HepG2 (cell line): ENCODE data around the gene TUBA4B. TPM values are rescaled to one million over a fixed set of nuclear protein-coding genes. Genes with fewer than 3 reads are reported as not detected.
A peak's percentile ranks its signal among the peaks of the same experiment; 100 is the strongest.

Source experiments
- ATAC-seq: fragments of 200-7000 bp; cut with Tn5 transposase; 3 replicates; pipeline ENCODE4 v1.9.1; 2020; ENCODE audit warnings: mild to moderate bottlenecking, moderate library complexity
- BruUV-seq: library from RNA; stranded (reverse); fragments of 400-500 nt; replicated peaks from 2 replicates; lab custom pipeline; 2021; lab: Mats Ljungman, UMichigan
- CTCF ChIA-PET: fragments of 300-600 bp; formaldehyde crosslinking; extraction: SDS; loops from one replicate; lab custom pipeline; 2021; ENCODE audit warnings: low total read pairs, inconsistent platforms, low intra/inter-chr PET ratio; lab: Yijun Ruan, JAX
- POLR2A ChIA-PET: fragments of 350-600 bp; sonication (Branson Sonifier 250); formaldehyde crosslinking; loops from one replicate; lab custom pipeline; 2020; ENCODE audit warnings: antibody characterized with exemption, inconsistent platforms; lab: Yijun Ruan, JAX
- DNase-seq: peaks from one replicate; pipeline ENCODE4 v3.0.0-alpha.2; 2015; ENCODE audit warnings: low spot score
- FAIRE-seq: peaks from 3 replicates; lab custom pipeline; 2011; peaks lifted over from hg19 to GRCh38; lab: Jason Lieb, UNC
- H2AFZ ChIP-seq: one replicate; pipeline ENCODE4 v1.6.1; 2011; ENCODE audit warnings: low read length, inconsistent platforms
- H3K27ac ChIP-seq: fragments of 300-600 bp; 3 replicates; pipeline ENCODE4 v1.8.0; 2011; ENCODE audit warnings: mixed run types, mild to moderate bottlenecking, mixed read lengths, low read length, inconsistent platforms; ENCODE audit not compliant: insufficient read depth; ENCODE audit errors: extremely low read length
- H3K27me3 ChIP-seq, 2 experiments: fragments of 200-600 bp in 1 of 2; 2 replicates in 1 of 2; 3 replicates in 1 of 2; pipeline versions ENCODE4 v1.6.0 to v1.8.0; 2011; ENCODE audit warnings: low read length in 2 of 2, mild to moderate bottlenecking in 2 of 2, moderate library complexity in 2 of 2, inconsistent platforms in 1 of 2; ENCODE audit not compliant: insufficient read depth in 2 of 2, control insufficient read depth in 1 of 2
- H3K36me3 ChIP-seq, 2 experiments: fragments of 200-600 bp in 1 of 2; replicated peaks in 1 of 2; 2 replicates in 1 of 2; 3 replicates in 1 of 2; pipeline versions ENCODE4 v1.5.1 to v1.8.0; 2011; ENCODE audit warnings: low read length in 2 of 2, inconsistent platforms in 1 of 2; ENCODE audit not compliant: insufficient read depth in 2 of 2, control insufficient read depth in 1 of 2
- H3K4me1 ChIP-seq: 2 replicates; pipeline ENCODE4 v1.5.1; 2012; ENCODE audit warnings: low read length, inconsistent platforms; ENCODE audit not compliant: insufficient read depth
- H3K4me2 ChIP-seq: 2 replicates; pipeline ENCODE4 v1.6.0; 2011; ENCODE audit warnings: low read depth, low read length, inconsistent platforms
- H3K4me3 ChIP-seq, 3 experiments: fragments of 200-600 bp in 1 of 3; sonication (generic), shearing (Covaris generic) in 1 of 3; replicated peaks in 1 of 3; 2 replicates each; pipeline ENCODE4 v1.5.1; 2011 to 2016; ENCODE audit warnings: low read length in 3 of 3, inconsistent platforms in 2 of 3, low read depth in 2 of 3, mild to moderate bottlenecking in 2 of 3, control low read depth in 1 of 3, mixed read lengths in 1 of 3; ENCODE audit not compliant: insufficient read depth in 1 of 3
- H3K79me2 ChIP-seq: one replicate; pipeline ENCODE4 v1.6.1; 2011; ENCODE audit warnings: low read length, inconsistent platforms; ENCODE audit not compliant: insufficient read depth
- H3K9ac ChIP-seq: 2 replicates; pipeline ENCODE4 v1.6.0; 2011; ENCODE audit warnings: mild to moderate bottlenecking, low read depth, low read length, inconsistent platforms; ENCODE audit not compliant: insufficient read depth
- H3K9me3 ChIP-seq: 2 replicates; pipeline ENCODE4 v1.5.1; 2012; ENCODE audit warnings: mild to moderate bottlenecking, low read length
- H4K20me1 ChIP-seq: 2 replicates; pipeline ENCODE4 v1.6.0; 2011; ENCODE audit warnings: inconsistent platforms, mild to moderate bottlenecking, low read length, moderate library complexity; ENCODE audit not compliant: insufficient read depth
- ATF7-NPFF ChIP-seq: sonication (generic); formaldehyde crosslinking; IDR thresholded peaks from 2 replicates; pipeline ENCODE4 v1.8.1; 2023; ENCODE audit warnings: mild to moderate bottlenecking, low read depth, missing genetic modification reagents, moderate library complexity
- CEBPB ChIP-seq: IDR thresholded peaks from 2 replicates; pipeline ENCODE4 v1.6.1; 2011; ENCODE audit warnings: low read depth, low read length, improper control_type of control experiment, borderline replicate concordance
- ELF1 ChIP-seq: sonication (generic); formaldehyde crosslinking; IDR thresholded peaks from 2 replicates; pipeline ENCODE4 v1.4.0; 2020; ENCODE audit warnings: missing genetic modification reagents
- ETV6 ChIP-seq: sonication (generic); formaldehyde crosslinking; conservative IDR thresholded peaks from 2 replicates; pipeline ENCODE4 v1.4.0; 2020; ENCODE audit warnings: missing genetic modification reagents
- GLI4 ChIP-seq: sonication (generic); formaldehyde crosslinking; IDR thresholded peaks from 2 replicates; pipeline ENCODE4 v1.5.1; 2020; ENCODE audit warnings: missing genetic modification reagents, mild to moderate bottlenecking, moderate library complexity, borderline replicate concordance
- GTF2F1 ChIP-seq: fragments of 150-350 bp; IDR thresholded peaks from 2 replicates; pipeline ENCODE4 v1.6.1; 2014; ENCODE audit warnings: low read length
- IRX3 ChIP-seq: sonication (generic); formaldehyde crosslinking; IDR thresholded peaks from 2 replicates; pipeline ENCODE4 v1.8.1; 2023; ENCODE audit warnings: mild to moderate bottlenecking, low read depth, missing genetic modification reagents, borderline replicate concordance
- MEF2D ChIP-seq: sonication (generic); formaldehyde crosslinking; IDR thresholded peaks from 2 replicates; pipeline ENCODE4 v1.5.1; 2020; ENCODE audit warnings: mild to moderate bottlenecking, missing genetic modification reagents
- NR3C1 ChIP-seq: sonication (generic); formaldehyde crosslinking; IDR thresholded peaks from 2 replicates; pipeline ENCODE4 v1.4.0; 2020; ENCODE audit warnings: missing genetic modification reagents
- RBAK ChIP-seq: sonication (generic); formaldehyde crosslinking; IDR thresholded peaks from 2 replicates; pipeline ENCODE4 v1.5.1; 2020; ENCODE audit warnings: mild to moderate bottlenecking, missing genetic modification reagents
- REPIN1 ChIP-seq: sonication (generic); formaldehyde crosslinking; IDR thresholded peaks from 2 replicates; pipeline ENCODE4 v1.8.0; 2022; ENCODE audit warnings: missing genetic modification reagents, low read depth, mild to moderate bottlenecking, borderline replicate concordance
- TOPORS ChIP-seq: sonication (generic); formaldehyde crosslinking; IDR thresholded peaks from 2 replicates; pipeline ENCODE4 v1.8.0; 2023; ENCODE audit warnings: mild to moderate bottlenecking, missing genetic modification reagents
- ZFP1 ChIP-seq: IDR thresholded peaks from 2 replicates; pipeline ENCODE4 v1.6.1; 2016
- ZFP36 ChIP-seq: fragments of 150-350 bp; IDR thresholded peaks from 2 replicates; pipeline ENCODE4 v1.6.1; 2018; ENCODE audit warnings: borderline replicate concordance, low read length, low read depth; ENCODE audit not compliant: partially characterized antibody
- ZNF136 ChIP-seq: sonication (generic); formaldehyde crosslinking; IDR thresholded peaks from 2 replicates; pipeline ENCODE4 v1.8.1; 2022; ENCODE audit warnings: low read depth, mild to moderate bottlenecking, moderate library complexity, missing genetic modification reagents
- ZNF430 ChIP-seq: sonication (generic); formaldehyde crosslinking; IDR thresholded peaks from 2 replicates; pipeline ENCODE4 v1.9.0; 2021; ENCODE audit warnings: mild to moderate bottlenecking, missing genetic modification reagents
- ZNF468 ChIP-seq: sonication (generic); formaldehyde crosslinking; IDR thresholded peaks from 2 replicates; pipeline ENCODE4 v1.8.0; 2022; ENCODE audit warnings: mild to moderate bottlenecking, moderate library complexity, missing genetic modification reagents
- ZNF724P ChIP-seq: sonication (generic); formaldehyde crosslinking; IDR thresholded peaks from 2 replicates; pipeline ENCODE4 v1.8.0; 2022; ENCODE audit warnings: missing genetic modification reagents, borderline replicate concordance
- ZNF883 ChIP-seq: sonication (generic); formaldehyde crosslinking; IDR thresholded peaks from 2 replicates; pipeline ENCODE4 v1.5.1; 2020; ENCODE audit warnings: mild to moderate bottlenecking, missing genetic modification reagents; ENCODE audit errors: not compliant biosample characterization
- WGBS: methylation state at CpG from one replicate; pipeline ENCODE4 v1.1.6; 2017; ENCODE audit warnings: low lambda C conversion rate; 5-methylcytosine and 5-hydroxymethylcytosine counted together
- in situ Hi-C: cut with HindIII; loops from 2 replicates; pipeline ENCODE4 v1.10.0; 2017; ENCODE audit warnings: low pct_unique_long_range_greater_than_20kb; ENCODE audit not compliant: extremely low pct_ligation_motif_present
- intact Hi-C: fragments of 100-400 bp; cut with micrococcal nuclease; formaldehyde crosslinking; loops from one replicate; pipeline ENCODE4 v1.10.0; 2022; ENCODE audit not compliant: unreplicated experiment
- polyA plus RNA-seq, 8 experiments: library from polyadenylated mRNA; depleted of rRNA in 3 of 8; stranded (reverse) in 7 of 8; unstranded in 1 of 8; fragments of >200 nt; fragmentation: Illumina TruSeq in 4 of 8; extraction: Trizol in 4 of 8; gene quantifications; 2 replicates each; pipeline versions ENCODE4 v1.2.1 to v1.2.3, GENCODE V29; 2011 to 2016; ENCODE audit warnings: low read depth in 4 of 8, missing spikeins in 1 of 8, mixed read lengths in 1 of 8; ENCODE audit not compliant: insufficient read depth in 1 of 8
- total RNA-seq, 5 experiments: library from RNA; depleted of rRNA; stranded (reverse); fragments of >200 nt; fragmentation: Illumina TruSeq; extraction: Trizol; gene quantifications; 2 replicates each; pipeline ENCODE4 v1.2.3, GENCODE V29; 2016; ENCODE audit warnings: low read depth in 1 of 5
- TF ChIP-seq, protein P1 (sequence below): sonication (generic); formaldehyde crosslinking; IDR thresholded peaks from 2 replicates; pipeline ENCODE4 v1.5.0; 2020; ENCODE audit warnings: missing genetic modification reagents, mild to moderate bottlenecking, borderline replicate concordance
- TF ChIP-seq, protein P2 (sequence below): sonication (generic); formaldehyde crosslinking; conservative IDR thresholded peaks from 2 replicates; pipeline ENCODE4 v1.8.0; 2022; ENCODE audit warnings: missing genetic modification reagents

TUBA4B gene
- total and polyA plus RNA-seq, 2 of the 13 experiments (the other 11 are each of a cell fraction or from before 2014, with no cell fraction given) = 0.18 to 0.22 TPM

DNA sequence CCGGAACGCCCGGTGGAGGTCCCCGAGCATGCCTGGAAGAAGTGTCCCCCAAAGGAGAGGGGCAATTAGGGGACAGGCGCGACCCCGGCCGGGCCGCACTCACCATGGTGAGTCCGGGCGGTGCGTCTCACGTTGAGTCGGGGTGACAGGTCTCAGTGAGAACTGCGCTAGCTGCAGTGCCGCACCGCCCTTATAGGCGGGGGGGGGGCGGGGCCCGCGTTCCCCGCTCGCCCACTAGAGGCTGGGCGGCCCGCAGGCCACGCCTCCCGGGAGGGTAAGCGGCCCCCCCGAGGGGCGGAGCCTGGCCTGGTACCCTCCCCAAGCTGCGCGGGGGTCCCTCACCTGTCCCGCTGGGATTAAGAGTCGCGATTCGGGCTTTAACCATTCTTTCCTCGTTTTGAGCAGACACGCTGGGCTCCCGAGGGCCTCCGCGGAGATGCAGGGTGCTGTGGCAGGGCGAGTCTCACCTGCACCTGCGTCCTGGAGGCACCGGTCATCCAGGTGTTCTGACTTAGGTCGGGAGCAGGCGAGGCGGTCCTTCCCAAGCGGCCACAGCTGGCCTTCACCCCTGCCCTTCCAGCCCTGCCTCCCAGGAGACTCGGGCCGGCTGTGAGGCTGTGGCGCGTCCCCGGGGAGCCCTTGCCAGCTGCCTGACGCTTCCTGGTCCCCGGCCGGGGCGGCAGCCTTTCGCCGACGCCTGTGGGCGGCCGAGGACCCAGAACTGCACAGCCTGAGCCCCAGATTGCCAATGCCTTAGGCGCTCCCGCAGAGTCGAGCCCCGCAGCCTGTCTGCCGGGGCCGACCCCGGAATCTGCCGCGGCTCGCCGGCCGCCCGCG is 928 bp downstream of the TUBA4B start, which contains the start of gene TUBA4A:
TUBA4A (minus strand) TSS at position 166 of the 837 bp plus-strand sequence; CDS start at position 106, 60 bp downstream.
- Histone ChIP-seq H3K27ac (no peak within 1 kb of the TSS), H3K4me1 (peaks cover 60% of the 10 kb centered on the region), H3K27me3 (peaks cover 2 to 40% of the 10 kb centered on the region in 2 experiments; a peak in 4 of 5 replicates), H3K9me3 (no peaks in the 10 kb centered on the region), H2AFZ (no peak within 1 kb of the TSS), H3K4me3 (peak within 1 kb of the TSS; percentile 62 to 83 (median 62)), H3K9ac (peak within 1 kb of the TSS; percentile 46; the same call in 1 of the 2 replicates), H3K79me2 (no peaks in the 10 kb centered on the region), H3K4me2 (peak within 1 kb of the TSS; percentile 99), H3K36me3 (no peaks in the 10 kb centered on the region), H4K20me1 (no peaks in the 10 kb centered on the region)
- POLR2A ChIA-PET = interaction anchor here (1.0 to 3.5 kb wide), 14 partner anchors 9 to 298 kb away, joined by 3 to 26 read pairs (median 6); partner anchors contain the start of genes CNPPD1, DNAJB2, GLB1L and STK16
- DNase-seq (peak; percentile 58), FAIRE-seq (peak; percentile 63), ATAC-seq (peak; percentile 62)
- intact Hi-C loops (no loop called here), in situ Hi-C loops (no loop called here)
- CTCF ChIA-PET = interaction anchor here (0.9 to 1.2 kb wide), 2 partner anchors 23 to 40 kb away, joined by 3 read pairs; no protein-coding TSS in a partner anchor
- no TSS peak for BruUV-seq
- 0% methylated on average over 27 of the region's 76 CpGs for WGBS
- TF ChIP-seq ZNF468 (CRISPR knock-in tag) = no peak
- no peak for TF ChIP-seq RBAK (CRISPR knock-in tag)
- TF ChIP-seq, protein P1, sequence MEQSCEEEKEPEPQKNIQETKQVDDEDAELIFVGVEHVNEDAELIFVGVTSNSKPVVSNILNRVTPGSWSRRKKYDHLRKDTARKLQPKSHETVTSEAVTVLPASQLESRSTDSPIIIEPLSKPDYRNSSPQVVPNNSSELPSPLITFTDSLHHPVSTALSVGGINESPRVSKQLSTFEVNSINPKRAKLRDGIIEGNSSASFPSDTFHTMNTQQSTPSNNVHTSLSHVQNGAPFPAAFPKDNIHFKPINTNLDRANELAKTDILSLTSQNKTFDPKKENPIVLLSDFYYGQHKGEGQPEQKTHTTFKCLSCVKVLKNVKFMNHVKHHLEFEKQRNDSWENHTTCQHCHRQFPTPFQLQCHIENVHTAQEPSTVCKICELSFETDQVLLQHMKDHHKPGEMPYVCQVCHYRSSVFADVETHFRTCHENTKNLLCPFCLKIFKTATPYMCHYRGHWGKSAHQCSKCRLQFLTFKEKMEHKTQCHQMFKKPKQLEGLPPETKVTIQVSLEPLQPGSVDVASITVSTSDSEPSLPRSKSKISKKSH (CRISPR knock-in tag) = no peak
- TF ChIP-seq MEF2D = 0 out of 2 replicates have a peak, but pooled peaks have one; percentile 30
- TF ChIP-seq NR3C1 (CRISPR knock-in tag) = no peak
- 0 out of 2 replicates have a peak, but pooled peaks have one; percentile 32 for TF ChIP-seq TOPORS (CRISPR knock-in tag)
- TF ChIP-seq ATF7-NPFF (CRISPR knock-in tag) = no peak
- no peak for TF ChIP-seq CEBPB
- TF ChIP-seq ZNF883 (CRISPR knock-in tag) = peak; percentile 97
- no peak for TF ChIP-seq GTF2F1
- TF ChIP-seq IRX3 = no peak
- TF ChIP-seq ZFP36 = no peak
- TF ChIP-seq ZNF136 = 0 out of 2 replicates have a peak, but pooled peaks have one; percentile 45
- no peak for TF ChIP-seq ZFP1 (CRISPR knock-in tag)
- peak; percentile 80; the same call in 1 of the 2 replicates for TF ChIP-seq ZNF430 (CRISPR knock-in tag)
- peak; percentile 81; the same call in 1 of the 2 replicates for TF ChIP-seq GLI4
- 0 out of 2 replicates have a peak, but pooled peaks have one; percentile 2 for TF ChIP-seq ZNF724P (CRISPR knock-in tag)
- TF ChIP-seq REPIN1 = no peak
- no peak for TF ChIP-seq ETV6
- TF ChIP-seq, protein P2, sequence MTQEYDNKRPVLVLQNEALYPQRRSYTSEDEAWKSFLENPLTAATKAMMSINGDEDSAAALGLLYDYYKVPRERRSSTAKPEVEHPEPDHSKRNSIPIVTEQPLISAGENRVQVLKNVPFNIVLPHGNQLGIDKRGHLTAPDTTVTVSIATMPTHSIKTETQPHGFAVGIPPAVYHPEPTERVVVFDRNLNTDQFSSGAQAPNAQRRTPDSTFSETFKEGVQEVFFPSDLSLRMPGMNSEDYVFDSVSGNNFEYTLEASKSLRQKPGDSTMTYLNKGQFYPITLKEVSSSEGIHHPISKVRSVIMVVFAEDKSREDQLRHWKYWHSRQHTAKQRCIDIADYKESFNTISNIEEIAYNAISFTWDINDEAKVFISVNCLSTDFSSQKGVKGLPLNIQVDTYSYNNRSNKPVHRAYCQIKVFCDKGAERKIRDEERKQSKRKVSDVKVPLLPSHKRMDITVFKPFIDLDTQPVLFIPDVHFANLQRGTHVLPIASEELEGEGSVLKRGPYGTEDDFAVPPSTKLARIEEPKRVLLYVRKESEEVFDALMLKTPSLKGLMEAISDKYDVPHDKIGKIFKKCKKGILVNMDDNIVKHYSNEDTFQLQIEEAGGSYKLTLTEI (CRISPR knock-in tag) = no peak
- peak; percentile 62; the same call in 1 of the 2 replicates for TF ChIP-seq ELF1
